ENCODE measurements around the gene RPL37.

The RPL37 gene

DNA sequence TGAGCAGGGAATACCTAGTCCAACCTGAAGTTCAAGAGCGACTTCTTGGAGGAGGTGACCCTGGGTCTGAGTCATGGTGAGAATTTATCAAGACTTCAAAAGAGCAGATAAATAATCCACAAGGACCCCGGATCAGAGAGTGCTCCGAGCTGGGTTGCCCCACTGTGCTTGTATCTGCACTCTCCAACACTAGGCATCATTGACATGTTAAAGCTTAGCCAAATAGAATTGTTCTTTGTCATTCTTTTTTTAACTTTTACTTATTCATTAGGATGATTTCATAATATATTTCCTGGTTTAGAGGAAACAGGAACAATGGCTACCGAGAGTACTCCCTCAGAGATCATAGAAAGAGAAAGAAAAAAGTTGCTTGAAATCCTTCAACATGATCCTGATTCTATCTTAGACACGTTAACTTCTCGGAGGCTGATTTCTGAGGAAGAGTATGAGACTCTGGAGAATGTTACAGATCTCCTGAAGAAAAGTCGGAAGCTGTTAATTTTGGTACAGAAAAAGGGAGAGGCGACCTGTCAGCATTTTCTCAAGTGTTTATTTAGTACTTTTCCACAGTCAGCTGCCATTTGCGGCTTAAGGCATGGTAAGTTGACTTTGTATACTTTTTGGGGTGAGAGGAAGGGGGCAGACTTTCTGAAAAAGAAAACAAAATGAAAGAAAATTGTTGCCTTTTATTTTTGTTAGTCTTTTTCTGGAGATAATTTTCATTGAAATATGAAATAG is 6.2 kb upstream of the RPL37 start, which contains the start of gene CARD6:
Gene CARD6, plus strand, starts transcription at position 300 of the 738 bp plus-strand sequence. Its CDS starts 16 bp downstream, at position 316.
- TF ChIP-seq, protein P1, sequence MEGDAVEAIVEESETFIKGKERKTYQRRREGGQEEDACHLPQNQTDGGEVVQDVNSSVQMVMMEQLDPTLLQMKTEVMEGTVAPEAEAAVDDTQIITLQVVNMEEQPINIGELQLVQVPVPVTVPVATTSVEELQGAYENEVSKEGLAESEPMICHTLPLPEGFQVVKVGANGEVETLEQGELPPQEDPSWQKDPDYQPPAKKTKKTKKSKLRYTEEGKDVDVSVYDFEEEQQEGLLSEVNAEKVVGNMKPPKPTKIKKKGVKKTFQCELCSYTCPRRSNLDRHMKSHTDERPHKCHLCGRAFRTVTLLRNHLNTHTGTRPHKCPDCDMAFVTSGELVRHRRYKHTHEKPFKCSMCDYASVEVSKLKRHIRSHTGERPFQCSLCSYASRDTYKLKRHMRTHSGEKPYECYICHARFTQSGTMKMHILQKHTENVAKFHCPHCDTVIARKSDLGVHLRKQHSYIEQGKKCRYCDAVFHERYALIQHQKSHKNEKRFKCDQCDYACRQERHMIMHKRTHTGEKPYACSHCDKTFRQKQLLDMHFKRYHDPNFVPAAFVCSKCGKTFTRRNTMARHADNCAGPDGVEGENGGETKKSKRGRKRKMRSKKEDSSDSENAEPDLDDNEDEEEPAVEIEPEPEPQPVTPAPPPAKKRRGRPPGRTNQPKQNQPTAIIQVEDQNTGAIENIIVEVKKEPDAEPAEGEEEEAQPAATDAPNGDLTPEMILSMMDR (IDR thresholded peaks at IDR 0.05): no peak

DNA sequence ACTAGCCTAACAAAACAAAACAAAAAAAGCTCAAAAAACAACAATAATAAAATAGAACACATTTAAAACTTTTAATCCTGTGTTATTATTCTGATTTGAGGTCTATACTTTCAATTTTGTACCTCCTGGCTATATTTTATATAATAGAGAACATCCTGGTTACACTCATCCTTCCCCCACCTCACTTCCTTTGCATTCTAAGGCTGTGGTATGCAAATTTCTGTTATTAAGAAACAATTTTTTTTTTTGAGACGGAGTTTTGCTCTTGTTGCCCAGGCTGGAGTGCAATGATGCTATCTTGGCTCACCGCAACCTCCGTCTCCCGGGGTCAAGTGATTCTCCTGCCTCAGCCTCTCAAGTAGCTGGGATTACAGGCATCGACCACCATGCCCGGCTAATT is 3.1 kb upstream of the RPL37 start:
- TF ChIP-seq, protein P1 (IDR thresholded peaks at IDR 0.05): no peak

DNA sequence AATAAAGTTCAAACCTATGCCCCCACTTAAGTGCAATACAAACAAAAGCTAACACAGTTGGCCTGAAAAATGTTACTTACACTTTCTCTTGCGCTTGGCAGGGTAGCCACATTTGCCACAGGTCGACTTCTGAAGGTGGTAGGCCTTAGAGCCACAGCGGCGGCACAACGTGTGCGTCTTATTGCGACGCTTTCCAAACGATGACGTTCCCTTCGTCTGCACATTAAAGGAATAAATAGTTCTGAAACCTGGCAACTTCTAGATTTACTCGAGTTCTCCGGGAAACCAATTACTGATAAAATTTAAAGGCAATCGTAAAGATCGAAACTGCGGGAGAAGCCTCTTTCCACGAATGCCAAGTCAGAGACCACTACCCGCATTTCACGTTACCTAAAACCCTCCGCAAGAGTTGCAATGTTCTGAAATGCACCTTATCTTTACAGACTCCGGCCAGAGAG is 602 bp downstream of the RPL37 start:
- TF ChIP-seq, protein P1 (IDR thresholded peaks at IDR 0.05): no peak

DNA sequence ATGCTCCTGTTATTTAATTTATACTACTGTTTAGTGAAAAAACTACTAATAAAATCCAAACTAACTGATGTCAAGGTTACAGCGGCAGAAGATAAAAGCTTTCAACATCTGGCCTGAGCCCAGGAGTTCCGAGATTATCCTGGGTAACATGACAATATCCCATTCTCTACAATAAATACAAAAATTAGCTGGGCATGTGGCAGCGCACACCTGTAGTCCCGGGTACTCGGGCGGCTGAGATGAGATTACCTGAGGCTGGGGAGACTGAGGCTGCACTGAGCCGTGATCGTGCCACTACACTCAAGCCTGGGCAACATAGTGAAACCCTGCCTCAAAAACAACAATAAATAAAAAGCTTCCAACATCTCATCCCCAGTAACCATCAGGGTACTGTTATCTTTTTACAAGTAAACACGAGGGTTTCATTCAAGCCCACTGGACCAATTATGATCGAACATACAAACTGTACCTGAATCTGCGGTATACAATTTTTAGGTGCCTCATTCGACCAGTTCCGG is 1.3 kb downstream of the RPL37 start:
- TF ChIP-seq, protein P1 (IDR thresholded peaks at IDR 0.05): no peak

DNA sequence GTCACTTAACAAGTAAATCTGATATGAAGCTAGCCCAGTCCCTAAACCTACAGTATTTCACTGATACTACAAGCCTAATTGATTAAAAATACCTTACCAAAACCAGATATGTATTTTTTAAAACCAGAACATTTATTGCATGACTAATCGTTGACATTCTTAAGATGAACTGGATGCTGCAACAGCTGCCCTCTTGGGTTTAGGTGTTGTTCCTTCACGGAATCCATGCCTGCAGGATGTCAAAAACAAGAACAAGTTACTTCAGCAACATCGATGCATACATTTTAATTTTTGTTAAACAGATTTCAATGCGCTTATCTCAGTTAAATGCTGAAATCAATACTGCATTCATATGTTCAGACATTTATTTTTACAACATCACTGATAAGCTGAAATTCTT is 2.7 kb downstream of the RPL37 start:
- TF ChIP-seq, protein P1 (IDR thresholded peaks at IDR 0.05): no peak

DNA sequence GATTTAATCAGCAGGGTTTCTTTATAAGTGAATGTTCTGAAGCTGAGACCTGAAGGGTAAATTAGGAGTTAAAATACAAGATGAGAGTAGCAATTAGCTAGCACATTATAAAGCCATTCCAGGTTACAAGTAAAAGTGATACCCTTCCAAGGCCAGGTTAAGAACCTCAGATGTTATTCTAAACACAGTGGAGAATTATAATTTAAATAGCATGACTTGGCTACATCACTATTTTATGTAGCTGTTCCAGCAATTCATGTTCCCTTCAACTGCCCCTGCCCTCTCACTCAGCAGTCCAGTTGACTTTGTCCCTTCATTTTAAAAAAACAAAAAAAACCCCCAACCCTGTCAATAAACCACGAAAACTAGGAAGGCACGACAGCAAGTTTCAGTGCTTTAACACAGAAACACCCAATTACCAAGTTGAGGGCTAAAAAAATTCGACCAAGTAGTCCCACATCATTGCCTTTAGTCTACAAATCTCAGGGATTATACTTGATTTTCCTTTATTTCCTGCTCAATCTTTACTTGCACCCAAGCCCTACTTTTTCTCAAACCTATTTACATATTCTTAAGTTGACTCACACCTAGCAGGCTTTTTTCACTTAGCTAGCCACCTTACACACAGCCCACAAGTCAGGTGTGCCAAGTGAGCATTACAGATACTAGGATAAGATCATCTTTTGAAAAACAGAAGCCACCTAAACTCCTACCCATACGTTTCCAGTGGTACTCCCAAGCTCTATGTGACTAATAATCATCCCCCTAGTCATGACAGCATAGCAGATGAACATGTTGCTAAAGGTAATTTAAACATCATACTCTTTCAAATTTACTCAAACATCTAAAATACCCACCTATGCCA is 3.4 kb downstream of the RPL37 start:
- TF ChIP-seq, protein P1 (IDR thresholded peaks at IDR 0.05): no peak

DNA sequence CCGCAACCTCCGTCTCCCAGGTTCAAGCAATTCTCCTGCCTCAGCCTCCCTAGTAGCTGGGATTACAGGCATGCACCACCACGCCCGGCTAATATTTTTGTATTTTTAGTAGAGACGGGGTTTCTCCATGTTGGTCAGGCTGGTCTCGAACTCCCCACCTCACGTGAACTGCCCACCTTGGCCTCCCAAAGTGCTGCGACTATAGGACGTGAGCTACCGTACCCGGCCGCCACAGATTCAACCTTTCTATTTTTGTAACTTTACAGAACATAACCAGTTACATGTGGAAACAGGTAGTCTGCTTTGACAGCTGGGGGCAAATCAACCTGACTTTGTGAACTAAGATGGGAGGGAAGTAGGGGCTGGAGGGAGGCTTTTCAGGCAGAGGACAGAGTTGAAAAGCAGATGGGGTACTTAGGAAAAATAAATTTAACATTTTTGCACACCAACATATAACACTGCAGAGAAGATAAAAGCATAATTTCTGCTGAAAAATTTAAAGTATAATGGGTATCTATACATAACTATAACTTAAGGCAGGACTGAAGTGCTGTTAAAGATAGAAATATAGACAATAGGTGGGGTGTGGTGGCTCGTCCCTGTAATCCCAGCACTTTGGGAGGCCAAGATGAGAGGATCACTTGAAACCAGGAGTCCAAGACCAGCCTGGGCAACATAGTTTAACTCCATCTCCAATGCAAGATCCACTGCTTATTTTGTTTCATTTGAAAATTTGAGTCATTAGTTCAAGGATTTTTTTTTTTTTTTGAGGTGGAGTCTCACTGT is 5.1 kb downstream of the RPL37 start:
- TF ChIP-seq, protein P1 (IDR thresholded peaks at IDR 0.05): no peak

All from LNCAP (cell line).